A549 (cell line): Measurements from ENCODE around the gene GPX4.

Experiments
- BCL3 ChIP-seq: fragments of >200 bp; sonication (Bioruptor Twin); formaldehyde crosslinking; IDR thresholded peaks from 3 replicates; pipeline ENCODE4 v1.6.1; 2016
- CBX8 ChIP-seq: fragments of 200-600 bp; sonication (generic); IDR thresholded peaks from 2 replicates; pipeline ENCODE4 v1.6.1; 2016
- EP300 ChIP-seq, 2 experiments: fragments of >200 bp; sonication (Bioruptor Twin); formaldehyde crosslinking; IDR thresholded peaks; 2 replicates in 1 of 2; 3 replicates in 1 of 2; pipeline ENCODE4 v1.6.1; 2016 to 2017
- JUN ChIP-seq, 2 experiments: fragments of >200 bp; sonication (Bioruptor Twin); formaldehyde crosslinking; IDR thresholded peaks; 2 replicates in 1 of 2; 3 replicates in 1 of 2; pipeline ENCODE4 v1.6.1; 2016 to 2017
- KDM1A ChIP-seq: fragments of 200-600 bp; sonication (generic); IDR thresholded peaks from 2 replicates; pipeline ENCODE4 v1.6.1; 2016; ENCODE audit warnings: low read depth, mild to moderate bottlenecking
- POLR2A ChIP-seq: IDR thresholded peaks from 2 replicates; pipeline ENCODE4 v1.6.1; 2012; ENCODE audit warnings: mild to moderate bottlenecking, low read length
- SMC3 ChIP-seq: fragments of >200 bp; sonication (Bioruptor Twin); formaldehyde crosslinking; IDR thresholded peaks from 3 replicates; pipeline ENCODE4 v1.6.1; 2018; ENCODE audit warnings: inconsistent platforms
- TFCP2L1 ChIP-seq: fragments of 250-450 bp; sonication (Bioruptor Pico); IDR thresholded peaks from 2 replicates; pipeline ENCODE4 v1.5.0; 2021; ENCODE audit warnings: mild to moderate bottlenecking
- TF ChIP-seq, protein P1 (sequence below): fragments of >200 bp; sonication (Bioruptor Twin); formaldehyde crosslinking; IDR thresholded peaks from 3 replicates; pipeline ENCODE4 v1.5.1; 2016
- TF ChIP-seq, protein P2 (sequence below): IDR thresholded peaks from 2 replicates; pipeline ENCODE4 v1.6.1; 2012

- TF ChIP-seq POLR2A (no peak), CBX8 (no peak), BCL3 (no peak), TFCP2L1 (no peak), KDM1A (no peak), SMC3 (no peak), EP300 (IDR thresholded peaks at IDR 0.05) (no peak), JUN (IDR thresholded peaks at IDR 0.05) (no peak)
- TF ChIP-seq, protein P1, sequence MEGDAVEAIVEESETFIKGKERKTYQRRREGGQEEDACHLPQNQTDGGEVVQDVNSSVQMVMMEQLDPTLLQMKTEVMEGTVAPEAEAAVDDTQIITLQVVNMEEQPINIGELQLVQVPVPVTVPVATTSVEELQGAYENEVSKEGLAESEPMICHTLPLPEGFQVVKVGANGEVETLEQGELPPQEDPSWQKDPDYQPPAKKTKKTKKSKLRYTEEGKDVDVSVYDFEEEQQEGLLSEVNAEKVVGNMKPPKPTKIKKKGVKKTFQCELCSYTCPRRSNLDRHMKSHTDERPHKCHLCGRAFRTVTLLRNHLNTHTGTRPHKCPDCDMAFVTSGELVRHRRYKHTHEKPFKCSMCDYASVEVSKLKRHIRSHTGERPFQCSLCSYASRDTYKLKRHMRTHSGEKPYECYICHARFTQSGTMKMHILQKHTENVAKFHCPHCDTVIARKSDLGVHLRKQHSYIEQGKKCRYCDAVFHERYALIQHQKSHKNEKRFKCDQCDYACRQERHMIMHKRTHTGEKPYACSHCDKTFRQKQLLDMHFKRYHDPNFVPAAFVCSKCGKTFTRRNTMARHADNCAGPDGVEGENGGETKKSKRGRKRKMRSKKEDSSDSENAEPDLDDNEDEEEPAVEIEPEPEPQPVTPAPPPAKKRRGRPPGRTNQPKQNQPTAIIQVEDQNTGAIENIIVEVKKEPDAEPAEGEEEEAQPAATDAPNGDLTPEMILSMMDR = no peak
- TF ChIP-seq, protein P2, sequence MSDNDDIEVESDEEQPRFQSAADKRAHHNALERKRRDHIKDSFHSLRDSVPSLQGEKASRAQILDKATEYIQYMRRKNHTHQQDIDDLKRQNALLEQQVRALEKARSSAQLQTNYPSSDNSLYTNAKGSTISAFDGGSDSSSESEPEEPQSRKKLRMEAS = no peak
These were observed 22.0 kb downstream of the GPX4 start for GRCh38 chr19:1125601-1126467.
